ENCODE measurements around the gene SPRTN.

The SPRTN gene

DNA sequence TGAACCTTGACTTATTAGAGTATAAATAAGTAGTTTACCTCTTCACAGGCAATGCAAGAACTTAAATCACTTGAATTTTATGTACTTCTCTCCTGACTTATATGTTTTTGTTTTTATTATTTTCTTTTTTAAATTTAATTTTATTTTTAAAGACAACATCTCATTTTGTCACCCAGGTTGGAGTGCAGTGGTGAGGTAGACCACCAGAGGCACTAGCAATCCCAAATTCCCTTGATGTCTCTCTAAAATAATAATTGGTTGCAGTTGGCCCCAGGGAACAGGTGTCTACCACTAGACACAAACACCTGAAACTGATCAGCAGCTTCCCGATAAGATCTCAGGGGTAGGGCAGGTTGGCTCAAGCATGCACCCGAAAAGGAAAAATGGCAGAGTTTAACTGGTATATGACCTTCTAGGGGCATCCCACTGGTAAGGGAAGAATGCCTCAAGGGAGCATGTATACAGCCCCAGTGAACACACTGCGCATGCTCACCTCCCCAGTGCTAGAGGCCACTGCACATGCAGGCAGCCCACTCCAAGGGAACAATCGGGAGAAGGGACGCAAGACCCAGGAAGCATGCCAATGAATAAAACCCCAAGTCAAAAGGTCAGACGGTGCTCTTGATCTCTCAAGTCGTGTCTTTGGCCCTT is 15.1 kb upstream of the SPRTN start:
- CTCF ChIA-PET: no interaction called here
- POLR2A ChIA-PET: no interaction called here
- TF ChIP-seq, protein P1, sequence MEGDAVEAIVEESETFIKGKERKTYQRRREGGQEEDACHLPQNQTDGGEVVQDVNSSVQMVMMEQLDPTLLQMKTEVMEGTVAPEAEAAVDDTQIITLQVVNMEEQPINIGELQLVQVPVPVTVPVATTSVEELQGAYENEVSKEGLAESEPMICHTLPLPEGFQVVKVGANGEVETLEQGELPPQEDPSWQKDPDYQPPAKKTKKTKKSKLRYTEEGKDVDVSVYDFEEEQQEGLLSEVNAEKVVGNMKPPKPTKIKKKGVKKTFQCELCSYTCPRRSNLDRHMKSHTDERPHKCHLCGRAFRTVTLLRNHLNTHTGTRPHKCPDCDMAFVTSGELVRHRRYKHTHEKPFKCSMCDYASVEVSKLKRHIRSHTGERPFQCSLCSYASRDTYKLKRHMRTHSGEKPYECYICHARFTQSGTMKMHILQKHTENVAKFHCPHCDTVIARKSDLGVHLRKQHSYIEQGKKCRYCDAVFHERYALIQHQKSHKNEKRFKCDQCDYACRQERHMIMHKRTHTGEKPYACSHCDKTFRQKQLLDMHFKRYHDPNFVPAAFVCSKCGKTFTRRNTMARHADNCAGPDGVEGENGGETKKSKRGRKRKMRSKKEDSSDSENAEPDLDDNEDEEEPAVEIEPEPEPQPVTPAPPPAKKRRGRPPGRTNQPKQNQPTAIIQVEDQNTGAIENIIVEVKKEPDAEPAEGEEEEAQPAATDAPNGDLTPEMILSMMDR (IDR thresholded peaks at IDR 0.05; ENCODE audit: control extremely low read depth, extremely low read depth, low read depth, missing control alignments): no peak
- DNase-seq (ENCODE audit: extremely low spot score): no peak

DNA sequence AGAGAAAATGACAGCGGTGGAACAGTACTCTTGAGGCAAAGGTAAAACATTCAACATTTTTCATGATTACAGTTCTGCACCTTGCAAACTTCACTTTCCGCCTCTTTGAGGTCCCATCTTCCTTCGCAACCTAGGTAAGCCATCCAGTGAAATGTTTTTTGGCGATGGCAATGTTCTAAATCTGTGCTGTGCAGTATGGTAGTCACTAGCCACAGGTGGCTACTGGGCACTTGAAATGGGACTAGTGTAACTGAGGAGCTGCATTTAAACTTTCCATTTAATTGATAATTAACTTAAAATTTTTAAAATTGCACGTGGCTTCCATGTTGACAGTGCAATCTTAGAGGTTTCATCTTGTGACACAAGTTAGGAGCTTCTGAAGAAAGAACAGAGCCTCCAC is 13.4 kb upstream of the SPRTN start:
- ChIA-PET POLR2A (interaction anchor here (1.5 kb wide), 1 partner anchor 13 kb away, joined by 5 read pairs; the partner anchor contains the start of genes EXOC8 and SPRTN), CTCF (interaction anchor here (1.3 kb wide), 1 partner anchor 13 kb away, joined by 3 read pairs; the partner anchor contains the start of genes EXOC8 and SPRTN)
- TF ChIP-seq, protein P1 (IDR thresholded peaks at IDR 0.05; ENCODE audit: control extremely low read depth, extremely low read depth, low read depth, missing control alignments): no peak
- DNase-seq (ENCODE audit: extremely low spot score): no peak

DNA sequence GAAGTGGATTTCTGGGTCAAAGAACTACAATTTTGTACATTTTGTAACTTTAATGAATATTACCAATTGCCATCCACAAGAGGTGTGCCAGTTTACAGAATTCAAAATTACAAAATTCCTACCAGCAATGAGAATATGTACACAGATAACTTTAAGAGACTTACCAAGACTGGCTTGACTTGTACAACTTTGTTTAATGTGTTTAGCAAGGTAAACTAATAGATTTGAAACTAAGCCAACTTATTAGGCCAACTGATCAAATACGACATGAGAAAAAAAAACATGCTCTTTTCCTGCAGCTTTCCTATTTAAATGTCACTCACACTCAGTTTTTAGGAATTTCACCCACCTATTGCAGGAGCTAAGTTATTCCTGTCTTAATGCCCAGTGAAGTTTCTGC is 11.8 kb upstream of the SPRTN start:
- POLR2A ChIA-PET: no interaction called here
- TF ChIP-seq, protein P1 (IDR thresholded peaks at IDR 0.05; ENCODE audit: control extremely low read depth, extremely low read depth, low read depth, missing control alignments): no peak
- CTCF ChIA-PET: no interaction called here
- no peak for DNase-seq (ENCODE audit: extremely low spot score)

DNA sequence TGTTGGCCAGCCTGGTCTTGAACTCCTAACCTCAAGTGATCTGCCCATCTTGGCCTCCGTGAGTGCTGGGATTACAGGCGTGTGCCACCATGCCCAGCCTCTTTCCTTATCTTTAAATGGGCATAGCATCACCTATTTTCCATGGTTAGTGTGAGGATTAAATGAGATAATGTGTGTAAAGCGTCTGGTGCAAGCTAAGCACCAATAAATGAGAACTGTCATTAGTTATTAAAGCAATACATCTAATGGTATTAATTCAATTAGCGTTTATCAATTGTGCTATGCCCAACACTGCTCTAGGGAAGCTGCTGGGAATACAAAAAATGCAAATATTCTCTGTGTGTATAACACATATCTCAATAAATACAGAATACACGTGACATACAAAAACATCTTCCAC is 10.5 kb upstream of the SPRTN start:
- TF ChIP-seq, protein P1 (IDR thresholded peaks at IDR 0.05; ENCODE audit: control extremely low read depth, extremely low read depth, low read depth, missing control alignments): no peak
- DNase-seq (ENCODE audit: extremely low spot score): no peak
- CTCF ChIA-PET: interaction anchor here (1.2 kb wide), 1 partner anchor 12 kb away, joined by 3 read pairs; no protein-coding TSS in a partner anchor
- POLR2A ChIA-PET: no interaction called here

DNA sequence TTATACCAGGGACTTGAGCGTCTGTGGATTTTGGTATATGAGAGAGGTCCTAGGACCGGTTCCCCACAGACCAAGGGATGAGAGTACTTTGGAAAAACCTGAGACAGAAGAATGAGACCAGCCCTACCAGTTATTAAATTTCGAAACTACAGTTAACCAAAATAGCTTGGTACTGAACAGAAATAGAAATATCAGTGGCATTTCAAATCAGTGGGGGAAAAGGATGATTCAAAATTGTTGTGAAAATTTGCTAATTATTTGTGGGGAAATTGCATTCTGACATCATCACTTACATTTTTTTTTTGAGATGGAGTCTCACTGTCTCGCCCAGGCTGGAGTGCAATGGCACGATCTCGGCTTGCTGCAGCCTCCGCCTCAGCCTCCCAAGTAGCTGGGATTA is 8.6 kb upstream of the SPRTN start:
- TF ChIP-seq, protein P1 (IDR thresholded peaks at IDR 0.05; ENCODE audit: control extremely low read depth, extremely low read depth, low read depth, missing control alignments): no peak
- ChIA-PET POLR2A (no interaction called here), CTCF (interaction anchor here (11.0 kb wide), 1 partner anchor 12 kb away, joined by 87 read pairs; no protein-coding TSS in a partner anchor)
- no peak for DNase-seq (ENCODE audit: extremely low spot score)

DNA sequence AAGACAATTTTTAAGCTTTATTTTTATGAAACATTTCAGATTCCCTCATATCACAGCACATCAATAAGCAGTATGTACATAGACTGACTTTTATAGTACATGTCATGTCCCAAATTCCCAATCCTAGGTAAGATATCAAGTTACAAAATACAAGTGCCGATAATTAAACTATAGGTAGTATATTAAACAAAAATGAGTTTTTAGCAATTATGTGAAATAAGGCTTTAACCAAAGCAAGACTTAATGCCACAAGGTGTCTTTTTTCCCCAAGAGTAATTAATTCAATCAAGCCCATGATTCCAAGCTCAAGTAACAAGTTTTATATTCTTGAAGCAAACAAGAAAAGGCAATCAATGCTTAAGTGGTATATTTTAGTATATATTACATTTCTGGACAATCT is 5.3 kb upstream of the SPRTN start:
- ChIA-PET POLR2A (no interaction called here), CTCF (interaction anchor here (11.0 kb wide), 1 partner anchor 16 kb away, joined by 87 read pairs; no protein-coding TSS in a partner anchor)
- TF ChIP-seq, protein P1 (IDR thresholded peaks at IDR 0.05; ENCODE audit: control extremely low read depth, extremely low read depth, low read depth, missing control alignments): no peak
- DNase-seq (ENCODE audit: extremely low spot score): no peak

Data from GM10248 (cell line).